Measurements from ENCODE around the gene CLEC4M.
"Not testable (repeated sequence)": the region's sequence is repeated elsewhere in the genome, so short reads cannot be mapped to it uniquely, and the experiment has no call there.

Gene CLEC4M

DNA sequence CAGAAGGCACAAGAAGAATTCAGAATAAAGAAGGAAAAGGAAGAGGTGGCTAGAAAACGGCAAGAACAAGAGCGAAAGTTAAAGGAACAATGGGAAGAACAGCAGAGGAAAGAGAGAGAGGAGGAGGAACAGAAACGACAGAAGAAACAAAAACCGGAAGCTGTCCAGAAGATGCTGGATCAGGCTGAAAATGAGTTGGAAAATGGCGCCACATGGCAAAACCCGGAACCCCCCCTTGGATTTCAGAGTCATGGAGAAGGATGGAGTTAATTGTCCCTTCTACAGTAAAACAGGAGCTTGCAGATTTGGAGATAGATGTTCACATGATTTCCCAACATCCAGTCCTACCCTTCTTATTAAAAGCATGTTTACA lies 22.4 kb upstream of the CLEC4M start:
- no peak for DNase-seq (ENCODE audit: low read depth)

DNA sequence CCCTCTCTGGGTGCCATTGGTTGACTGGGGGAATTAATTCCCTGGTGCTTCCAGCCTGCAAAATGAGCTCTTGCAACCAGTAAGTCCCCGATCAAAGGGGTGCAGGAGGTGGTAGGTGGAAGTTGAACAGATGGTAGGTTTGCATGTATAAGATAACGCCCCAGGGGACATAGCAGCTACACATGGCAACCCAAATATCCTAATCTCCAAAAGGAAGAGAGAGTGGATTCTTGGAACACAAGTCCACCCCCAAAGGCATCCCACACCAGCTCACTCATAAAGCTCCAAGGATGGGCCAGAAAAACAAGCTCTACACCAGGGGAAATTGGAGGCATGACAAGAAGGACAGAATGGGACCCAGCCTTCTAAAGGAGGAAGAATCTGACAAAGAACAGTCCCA lies 20.5 kb upstream of the CLEC4M start:
- DNase-seq (ENCODE audit: low read depth), result no peak

DNA sequence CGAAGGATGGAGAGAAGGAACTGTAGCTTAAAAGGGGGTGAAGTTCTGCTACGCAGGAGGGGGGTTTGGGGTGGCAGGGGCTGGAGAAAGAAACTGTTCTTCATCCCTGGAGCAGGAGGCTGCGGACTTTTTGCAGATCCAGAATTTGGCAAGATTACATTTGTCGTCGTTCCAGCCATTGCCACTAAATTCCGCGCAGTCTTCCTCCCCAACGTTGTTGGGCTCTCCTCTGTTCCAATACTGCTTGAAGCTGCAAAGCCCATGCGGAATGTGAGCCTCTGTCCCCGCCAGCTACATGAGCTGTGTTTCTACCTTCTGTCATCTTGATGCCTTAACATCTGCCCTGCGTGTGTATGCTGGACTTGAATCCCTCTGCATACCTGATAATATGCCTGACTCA lies 20.1 kb upstream of the CLEC4M start:
- no peak for DNase-seq (ENCODE audit: low read depth)

DNA sequence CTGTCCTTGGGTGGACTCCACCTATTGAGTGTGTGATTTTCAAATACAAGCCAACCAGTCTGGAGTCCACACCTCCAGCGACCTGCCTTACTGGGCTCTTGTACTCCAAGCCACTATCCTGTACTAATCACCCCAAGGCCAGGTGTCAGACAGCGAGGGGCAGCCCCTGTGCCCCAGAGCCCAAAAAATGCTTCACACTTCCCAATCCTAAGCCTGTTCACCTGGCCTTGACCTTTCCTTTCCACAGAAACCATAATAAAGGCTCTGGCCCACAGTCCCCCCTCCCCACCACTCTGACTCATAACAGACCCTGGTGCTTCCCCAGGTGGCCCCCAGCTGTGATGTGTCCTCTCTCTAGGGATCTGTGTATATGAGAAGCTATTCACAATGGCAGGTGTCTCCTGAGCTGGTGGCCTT lies 19.6 kb upstream of the CLEC4M start:
- no peak for DNase-seq (ENCODE audit: low read depth)

DNA sequence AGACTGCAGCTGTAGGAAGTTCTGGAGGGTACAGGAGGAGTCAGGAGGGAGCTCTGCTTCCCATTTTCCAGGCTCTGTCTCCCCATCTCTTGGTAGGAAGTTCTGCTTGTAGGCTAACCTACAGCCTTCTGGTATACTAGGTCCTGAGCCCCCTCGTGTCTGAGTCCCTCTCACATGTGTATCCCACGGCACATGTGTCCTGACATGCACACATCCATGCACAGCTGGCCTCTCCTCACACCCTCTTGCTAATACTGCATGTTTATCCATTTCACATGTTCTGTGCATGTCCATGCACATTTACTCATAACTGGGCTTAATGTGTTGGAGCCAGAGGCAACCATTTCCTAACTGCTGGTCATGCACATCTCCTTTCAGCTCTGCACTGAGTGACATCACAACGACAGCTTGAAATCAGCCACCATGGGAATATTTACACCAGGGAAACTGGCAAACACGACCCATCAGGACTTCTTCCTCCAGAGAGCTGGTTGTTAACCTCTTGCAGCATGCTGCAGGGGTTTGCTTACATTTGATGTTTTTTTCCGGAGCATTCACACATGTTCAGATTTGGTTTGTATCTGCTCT lies 18.8 kb upstream of the CLEC4M start:
- no peak for DNase-seq (ENCODE audit: low read depth)

DNA sequence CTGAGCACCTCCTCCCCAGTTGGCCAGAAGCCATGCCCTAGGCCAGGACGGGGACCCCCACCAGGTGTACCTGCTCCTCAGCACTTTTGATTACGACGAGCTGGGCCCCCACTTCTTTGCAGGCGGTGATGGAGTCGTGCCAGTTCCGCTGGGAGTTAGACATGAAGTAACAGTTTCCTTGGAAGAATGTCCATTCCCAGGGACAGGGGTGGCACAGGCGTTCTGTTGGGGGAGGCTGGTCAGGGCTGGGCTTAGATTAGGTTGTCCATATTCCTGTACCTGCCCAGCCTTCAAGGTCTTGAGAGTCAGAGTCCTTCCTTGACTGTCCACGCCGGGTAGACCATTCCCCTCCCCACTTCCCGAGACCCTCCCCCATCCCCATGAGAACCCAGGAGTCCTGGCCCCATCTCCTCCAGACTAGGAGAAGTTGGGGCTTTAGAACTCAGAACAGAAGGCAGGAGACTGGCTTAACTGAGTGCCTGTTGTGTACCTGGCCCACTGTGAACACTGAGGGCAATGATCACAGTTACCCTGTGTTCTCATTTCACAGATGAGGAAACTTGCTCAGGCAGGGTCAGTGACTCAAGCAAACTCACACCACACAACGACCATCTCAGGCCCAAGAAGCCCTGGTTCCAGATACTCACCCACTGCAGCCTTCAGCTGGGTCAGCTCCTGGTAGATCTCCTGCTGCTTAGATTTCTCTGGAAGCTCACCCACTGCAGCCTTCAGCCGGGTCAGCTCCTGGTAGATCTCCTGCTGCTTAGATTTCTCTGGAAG lies 18.0 kb upstream of the CLEC4M start:
- no peak for DNase-seq (ENCODE audit: low read depth)

DNA sequence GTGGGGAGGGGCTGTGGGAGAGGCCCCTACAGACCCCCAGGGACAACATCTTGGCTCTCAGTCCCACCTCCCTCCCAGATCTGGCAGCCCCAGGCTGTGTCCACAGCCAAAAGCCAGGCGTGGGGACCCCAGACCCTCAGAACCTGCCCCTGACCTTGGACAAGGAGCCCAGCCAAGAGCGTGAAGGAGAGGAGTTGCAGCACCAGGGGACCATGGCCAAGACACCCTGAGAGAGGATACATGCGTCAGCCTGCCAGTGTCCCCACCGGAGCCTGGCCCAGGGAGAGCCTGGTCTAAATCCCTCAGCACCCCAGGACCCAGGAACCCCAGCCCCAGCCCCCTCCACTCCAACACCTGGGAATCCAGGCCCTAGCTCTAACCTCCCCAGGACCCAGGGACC lies 16.7 kb upstream of the CLEC4M start:
- not testable (repeated sequence) for DNase-seq (ENCODE audit: low read depth)

DNA sequence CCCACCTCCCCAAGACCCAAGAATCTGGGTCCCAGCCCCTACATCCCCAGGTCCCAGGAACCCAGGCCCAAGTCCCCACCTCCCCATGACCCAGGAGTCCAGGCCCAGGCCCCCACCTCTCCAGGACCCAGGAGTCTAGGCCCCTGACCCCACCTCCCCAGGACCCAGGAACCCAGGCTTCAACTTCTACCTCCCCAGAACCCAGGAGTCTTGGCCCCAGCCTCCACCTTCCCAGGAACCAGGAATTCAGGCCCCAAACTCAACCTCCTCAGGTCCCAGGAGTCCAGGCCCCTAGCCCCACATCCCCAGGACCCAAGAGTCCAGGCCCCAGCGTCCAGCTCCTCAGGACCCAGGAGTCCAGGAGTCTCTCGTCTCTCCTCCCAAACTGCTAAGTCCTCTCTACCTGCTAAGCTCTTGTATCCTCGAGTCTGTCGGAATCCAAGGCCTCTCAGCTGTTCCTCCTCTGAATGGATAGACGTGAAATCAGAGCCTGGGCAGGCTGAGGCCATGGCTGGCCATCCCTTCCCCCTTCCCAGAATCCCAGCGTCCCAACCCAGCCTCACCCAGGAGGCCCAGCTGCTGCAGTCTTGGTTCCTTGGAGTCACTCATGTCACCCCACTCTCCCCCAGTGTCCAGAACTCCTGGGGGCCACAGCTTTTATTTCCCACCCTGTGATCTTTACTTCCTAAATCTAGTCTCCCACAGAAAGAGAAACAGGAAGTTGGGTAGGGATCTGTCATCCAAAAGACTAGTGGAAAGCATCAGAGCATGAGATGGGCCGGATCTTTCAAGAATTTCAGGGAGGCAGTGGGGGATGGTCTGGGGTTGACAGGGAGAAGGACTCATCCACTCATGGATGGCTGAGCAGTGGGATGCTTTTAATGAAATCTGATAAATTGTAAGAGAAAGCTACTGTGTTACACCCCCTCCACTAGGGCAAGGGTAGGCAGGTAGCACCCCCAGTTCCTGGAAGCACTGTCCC lies 15.8 kb upstream of the CLEC4M start, which contains the start of gene CD209:
TSS of gene CD209 (minus strand) at position 632 of the 982 bp plus-strand sequence. CDS start at position 609, 23 bp downstream.
- DNase-seq (ENCODE audit: low read depth), result no peak

DNA sequence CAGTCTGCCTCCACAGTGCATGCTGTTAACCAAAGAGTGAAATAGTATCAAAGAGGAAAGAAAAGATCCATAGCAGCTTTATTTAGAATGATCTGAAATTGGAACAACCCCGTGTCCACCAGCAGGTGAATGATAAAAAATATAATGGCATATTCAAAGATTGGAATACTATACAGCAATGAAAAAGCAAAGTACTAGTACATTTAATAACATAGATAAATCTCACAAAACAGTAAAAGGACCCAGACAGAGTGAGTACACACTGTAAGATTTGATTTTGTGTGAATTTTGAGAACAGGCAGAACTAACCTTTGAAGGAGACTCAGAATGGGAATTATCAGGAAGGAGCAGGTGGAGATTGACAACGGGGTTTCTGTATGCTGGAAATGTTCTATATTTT lies 14.9 kb upstream of the CLEC4M start:
- DNase-seq (ENCODE audit: low read depth), result no peak

DNA sequence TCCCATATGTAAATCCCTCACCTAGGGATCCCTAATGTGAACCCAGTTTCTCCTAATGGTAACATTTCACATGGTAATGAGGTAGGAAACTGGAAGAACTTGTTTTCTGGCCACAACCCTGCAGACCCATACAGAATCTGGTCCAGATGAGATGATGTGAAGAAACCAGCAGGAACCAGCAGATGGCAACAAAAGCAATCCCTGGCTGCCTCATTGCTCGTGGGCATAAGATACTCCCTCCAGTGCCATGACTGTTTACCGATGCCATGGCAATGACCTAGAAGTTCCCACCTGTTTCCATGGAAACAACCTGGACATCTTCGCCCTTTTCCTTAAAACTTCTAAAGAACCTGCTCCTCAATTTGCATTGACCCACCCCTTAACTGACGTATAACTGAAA lies 14.3 kb upstream of the CLEC4M start:
- DNase-seq (ENCODE audit: low read depth), result no peak

DNA sequence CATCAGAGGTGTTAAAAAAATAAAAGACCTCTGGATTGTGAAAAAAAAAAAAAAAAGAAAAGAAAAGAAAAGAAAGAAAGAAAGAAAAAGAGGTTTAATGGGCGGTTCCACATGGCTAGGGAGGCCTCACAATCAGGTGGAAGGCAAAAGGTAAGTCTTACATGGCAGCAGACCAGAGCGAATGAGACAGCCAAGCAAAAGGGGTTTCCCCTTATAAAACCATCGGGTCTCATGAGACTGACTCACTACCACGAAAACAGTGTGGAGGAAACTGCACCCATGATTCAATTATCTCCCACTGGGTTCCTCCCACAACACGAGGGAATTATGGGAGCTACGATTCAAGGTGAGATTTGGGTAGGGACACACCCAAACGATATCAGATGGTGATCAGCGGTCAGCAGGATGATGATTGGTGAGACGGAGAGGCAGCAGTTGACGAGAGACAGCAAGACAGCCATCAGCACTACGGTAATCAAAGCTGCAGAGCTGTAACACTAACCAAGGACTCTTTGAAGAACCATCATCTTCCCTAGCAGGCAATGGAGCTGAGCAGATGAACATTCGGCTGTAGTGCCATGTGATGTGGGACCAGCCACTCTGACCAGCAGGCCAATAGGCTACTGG lies 11.8 kb upstream of the CLEC4M start:
- DNase-seq (ENCODE audit: low read depth), result no peak

DNA sequence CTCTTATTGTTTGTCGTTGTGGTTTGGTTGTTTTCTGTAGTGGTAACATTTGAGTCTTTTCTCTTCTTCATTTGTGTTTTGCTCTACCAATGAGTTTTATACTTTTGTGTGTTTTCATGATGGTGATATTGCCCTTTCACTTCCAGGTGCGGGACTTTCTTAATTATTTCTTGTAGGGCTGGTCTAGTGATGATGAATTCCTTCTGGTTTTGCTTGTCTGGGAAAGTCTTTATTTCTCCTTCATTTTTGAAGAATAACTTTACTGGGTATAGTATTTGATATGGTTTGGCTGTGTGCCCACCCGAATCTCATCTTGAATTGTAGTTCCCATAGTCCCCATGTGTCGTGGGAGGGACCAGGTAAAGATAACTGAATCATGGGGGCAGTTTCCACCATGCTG lies 6.8 kb upstream of the CLEC4M start:
- no peak for DNase-seq (ENCODE audit: low read depth)

DNA sequence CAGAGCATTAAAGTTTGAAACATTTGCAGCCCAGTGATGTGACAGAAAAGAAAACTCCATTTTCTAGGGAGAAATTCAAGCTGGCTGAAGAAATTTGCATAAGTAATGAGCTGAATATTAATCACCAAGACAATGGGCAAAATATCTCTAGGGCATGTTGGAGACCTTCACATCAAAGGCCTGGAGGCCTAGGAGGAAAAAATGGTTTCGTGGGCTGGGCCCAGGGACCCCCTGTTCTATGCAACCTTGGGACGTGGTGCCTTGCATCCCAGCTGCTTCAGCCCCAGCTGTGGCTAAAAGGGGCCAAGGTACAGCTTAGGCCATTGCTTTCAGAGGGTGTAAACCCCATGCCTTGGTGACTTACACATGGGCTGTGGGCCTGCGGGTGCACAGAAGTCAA lies 5.7 kb upstream of the CLEC4M start:
- DNase-seq (ENCODE audit: low read depth), result no peak

DNA sequence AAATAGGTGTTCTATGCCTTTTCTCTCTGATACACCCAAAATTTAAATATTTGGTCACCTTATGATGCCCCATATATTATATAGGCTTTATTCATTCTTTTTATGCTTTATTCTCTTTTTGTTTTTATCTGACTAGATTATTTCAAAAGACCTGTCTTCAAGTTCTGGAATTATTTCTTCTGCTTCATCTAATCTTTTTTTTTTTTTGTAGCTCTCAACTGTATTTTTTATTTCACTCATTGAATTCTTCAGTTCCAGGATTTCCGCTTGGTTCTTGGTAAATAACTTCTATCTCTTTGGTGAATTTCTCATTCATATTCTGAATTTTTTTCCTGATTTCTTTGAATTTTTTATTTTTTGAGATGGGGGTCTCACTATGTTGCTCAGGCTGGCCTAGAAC lies 3.9 kb upstream of the CLEC4M start:
- DNase-seq (ENCODE audit: low read depth), result no peak

DNA sequence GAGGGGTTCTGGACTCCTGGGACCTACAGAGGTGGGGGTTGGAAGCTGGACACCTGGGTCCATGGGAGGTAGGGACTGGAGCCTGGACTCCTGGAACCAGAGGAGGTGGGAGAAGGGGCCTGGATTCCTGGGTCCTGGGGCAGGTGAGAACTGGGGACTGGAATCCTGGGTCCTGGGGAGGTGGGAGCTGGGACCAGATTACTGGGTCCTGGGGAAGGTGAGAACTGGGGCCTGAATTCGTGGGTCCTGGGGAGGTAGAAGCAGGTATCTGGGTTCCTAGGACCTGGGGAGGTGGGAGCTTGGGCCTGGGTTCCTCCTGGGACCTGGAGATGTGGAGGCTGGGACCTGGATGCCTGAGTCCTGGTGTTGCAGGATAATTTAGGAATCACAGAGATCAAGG lies 653 bp downstream of the CLEC4M start:
- no peak for DNase-seq (ENCODE audit: low read depth)

DNA sequence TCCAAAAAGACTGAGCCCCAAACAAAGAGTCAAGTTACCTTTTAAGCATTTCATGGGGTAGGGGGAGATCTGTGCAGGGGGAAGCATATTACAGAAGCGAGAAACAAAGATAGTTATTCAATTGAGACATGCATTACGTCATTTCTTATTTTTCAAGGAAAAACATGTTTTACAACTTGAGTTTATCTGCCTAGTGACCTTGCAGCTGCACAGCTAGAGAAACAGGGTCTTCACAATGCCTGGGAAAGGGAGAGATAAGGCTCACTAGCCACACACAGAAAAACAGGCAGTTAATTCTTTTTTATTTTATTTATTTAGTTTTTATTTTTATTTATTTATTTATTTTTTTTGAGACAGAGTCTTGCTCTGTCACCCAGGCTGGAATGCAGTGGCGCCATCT lies 1.1 kb downstream of the CLEC4M start:
- DNase-seq (ENCODE audit: low read depth), result not testable (repeated sequence)

DNA sequence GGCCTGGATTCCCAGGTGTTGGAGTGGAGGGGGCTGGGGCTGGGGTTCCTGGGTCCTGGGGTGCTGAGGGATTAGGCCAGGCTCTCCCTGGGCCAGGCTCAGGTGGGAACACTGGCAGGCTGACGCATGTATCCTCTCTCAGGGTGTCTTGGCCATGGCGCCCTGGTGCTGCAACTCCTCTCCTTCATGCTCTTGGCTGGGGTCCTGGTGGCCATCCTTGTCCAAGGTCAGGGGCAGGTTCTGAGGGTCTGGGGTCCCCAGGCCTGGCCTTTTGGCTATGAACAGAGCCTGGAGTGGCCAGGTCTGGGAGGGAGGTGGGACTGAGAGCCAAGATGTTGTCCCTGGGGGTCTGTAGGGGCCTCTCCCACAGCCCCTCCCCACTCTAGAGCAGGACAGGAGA lies 2.0 kb downstream of the CLEC4M start:
- not testable (repeated sequence) for DNase-seq (ENCODE audit: low read depth)

DNA sequence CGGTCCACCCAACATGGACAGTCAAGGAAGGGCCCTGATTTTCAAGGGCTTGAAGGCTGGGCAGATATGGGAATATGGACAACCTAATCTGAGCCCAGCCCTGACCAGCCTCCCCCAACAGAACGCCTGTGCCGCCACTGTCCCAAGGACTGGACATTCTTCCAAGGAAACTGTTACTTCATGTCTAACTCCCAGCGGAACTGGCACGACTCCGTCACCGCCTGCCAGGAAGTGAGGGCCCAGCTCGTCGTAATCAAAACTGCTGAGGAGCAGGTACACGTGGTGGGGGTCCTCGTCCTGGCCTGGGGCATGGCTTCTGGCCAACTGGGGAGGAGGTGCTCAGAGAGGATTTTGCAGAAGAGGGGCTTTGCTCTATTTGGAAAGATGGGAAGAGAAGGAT lies 3.5 kb downstream of the CLEC4M start:
- no peak for DNase-seq (ENCODE audit: low read depth)

DNA sequence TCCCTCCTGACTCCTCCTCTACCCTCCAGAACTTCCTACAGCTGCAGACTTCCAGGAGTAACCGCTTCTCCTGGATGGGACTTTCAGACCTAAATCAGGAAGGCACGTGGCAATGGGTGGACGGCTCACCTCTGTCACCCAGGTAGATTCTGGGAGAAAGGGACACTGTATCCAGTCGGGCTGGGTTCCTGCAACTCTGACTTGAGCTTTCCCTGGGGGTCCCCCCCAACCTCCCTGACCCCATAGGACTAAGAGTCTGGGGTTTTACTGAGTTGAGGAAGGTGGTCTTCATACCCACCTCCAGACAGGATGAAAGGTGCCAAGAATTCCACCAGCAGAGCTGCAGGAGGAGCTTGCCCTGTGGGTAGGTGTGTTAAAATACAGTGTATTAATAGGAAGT lies 4.4 kb downstream of the CLEC4M start:
- DNase-seq (ENCODE audit: low read depth), result no peak

DNA sequence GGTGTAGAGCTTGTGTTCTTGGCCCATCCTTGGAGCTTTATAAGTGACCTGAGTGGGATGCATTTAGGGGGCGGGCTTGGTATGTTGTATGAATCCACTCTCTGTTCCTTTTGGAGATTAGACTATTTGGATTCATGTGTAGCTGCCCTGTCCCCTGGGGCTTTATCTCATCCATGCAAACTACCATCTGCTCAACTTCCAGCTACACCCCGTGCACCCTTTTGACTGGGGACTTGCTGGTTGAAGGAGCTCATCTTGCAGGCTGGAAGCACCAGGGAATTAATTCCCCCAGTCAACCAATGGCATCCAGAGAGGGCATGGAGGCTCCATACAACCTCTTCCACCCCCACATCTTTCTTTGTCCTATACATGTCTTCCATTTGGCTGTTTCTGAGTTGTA lies 6.1 kb downstream of the CLEC4M start:
- DNase-seq (ENCODE audit: low read depth), result no peak

DNA sequence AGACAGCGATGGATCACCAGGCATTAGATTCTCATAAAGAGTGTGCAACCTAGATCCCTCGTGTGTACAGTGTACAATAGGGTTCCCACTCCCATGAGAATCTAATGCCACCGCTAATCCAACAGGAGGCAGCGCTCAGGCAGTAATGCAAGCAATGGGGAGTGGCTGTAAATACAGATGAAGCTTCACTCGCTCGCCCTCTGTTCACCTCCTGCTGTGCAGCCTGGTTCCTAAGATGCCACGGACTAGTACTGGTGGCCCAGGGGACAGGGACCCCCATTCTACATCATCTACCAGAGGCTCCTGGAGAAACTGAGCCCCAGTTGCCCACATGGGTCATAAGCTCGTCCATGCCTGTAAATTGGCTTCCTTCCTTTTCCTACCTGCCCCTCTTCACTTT lies 8.0 kb downstream of the CLEC4M start:
- DNase-seq (ENCODE audit: low read depth), result no peak

DNA sequence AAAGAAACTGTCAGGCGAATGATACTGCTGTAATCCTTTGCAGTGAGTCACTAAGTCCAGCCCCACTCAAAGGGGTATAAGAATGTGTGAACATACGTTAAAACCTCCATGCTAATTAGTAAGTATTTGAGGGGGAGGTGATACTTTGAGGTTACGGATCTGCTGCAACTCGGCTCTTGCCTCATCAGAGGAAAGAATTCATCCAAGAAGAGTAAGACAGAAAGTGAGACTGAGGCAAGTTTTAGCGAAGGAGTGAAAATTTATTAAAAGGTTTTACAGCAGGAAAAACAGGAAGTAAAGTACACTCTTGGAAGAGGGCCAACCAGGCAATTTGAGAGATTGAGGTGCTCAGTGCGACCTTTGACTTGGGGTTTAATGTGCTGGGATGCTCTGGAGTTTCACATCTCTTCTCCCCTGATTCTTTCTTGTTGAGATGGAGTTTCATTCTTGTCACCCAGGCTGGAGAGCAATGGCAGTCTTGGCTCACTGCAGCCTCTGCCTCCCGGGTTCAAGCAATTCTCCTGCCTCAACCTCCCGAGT lies 9.8 kb downstream of the CLEC4M start:
- no peak for DNase-seq (ENCODE audit: low read depth)

Measured in activated T-cell treated with anti-CD3 and anti-CD28 coated beads for 1 hour (primary cell).